RWPE1 (cell line): Measurements from ENCODE around the gene HTT.

ENCODE experiments used
- CTCF ChIA-PET: fragments of 350-600 bp; sonication (Branson Sonifier 250); formaldehyde crosslinking; extraction: SDS; loops from one replicate; lab custom pipeline; 2021; lab: Yijun Ruan, JAX
- POLR2A ChIA-PET: fragments of 400-600 bp; formaldehyde crosslinking; extraction: SDS; loops from one replicate; lab custom pipeline; 2020; ENCODE audit warnings: antibody characterized with exemption; ENCODE audit not compliant: low non-redundant PET; lab: Yijun Ruan, JAX
- DNase-seq: peaks from one replicate; pipeline ENCODE4 v3.0.0; 2012; ENCODE audit warnings: low spot score
- H3K27ac ChIP-seq: fragments of 450-650 bp; 2 replicates; pipeline ENCODE4 v1.5.1; 2017
- TF ChIP-seq, protein P1 (sequence below): fragments of 450-650 bp; conservative IDR thresholded peaks from 2 replicates; pipeline ENCODE4 v1.5.1; 2017; ENCODE audit warnings: low read depth, mild to moderate bottlenecking

Gene HTT

DNA sequence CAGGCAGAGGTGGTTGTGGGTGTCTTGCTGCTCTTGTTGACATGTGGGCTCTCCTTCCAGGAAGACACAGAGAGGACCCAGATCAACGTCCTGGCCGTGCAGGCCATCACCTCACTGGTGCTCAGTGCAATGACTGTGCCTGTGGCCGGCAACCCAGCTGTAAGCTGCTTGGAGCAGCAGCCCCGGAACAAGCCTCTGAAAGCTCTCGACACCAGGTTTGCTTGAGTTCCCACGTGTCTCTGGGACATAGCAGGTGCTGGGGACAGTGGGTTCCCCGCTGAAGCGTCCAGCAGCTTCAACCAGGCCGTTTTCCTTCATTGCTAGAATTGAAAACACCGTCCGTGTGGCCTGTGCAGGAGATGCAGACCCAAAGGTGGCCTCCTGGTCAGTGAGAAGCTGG is 148.9 kb downstream of the HTT start:
- CTCF ChIA-PET = no interaction called here

DNA sequence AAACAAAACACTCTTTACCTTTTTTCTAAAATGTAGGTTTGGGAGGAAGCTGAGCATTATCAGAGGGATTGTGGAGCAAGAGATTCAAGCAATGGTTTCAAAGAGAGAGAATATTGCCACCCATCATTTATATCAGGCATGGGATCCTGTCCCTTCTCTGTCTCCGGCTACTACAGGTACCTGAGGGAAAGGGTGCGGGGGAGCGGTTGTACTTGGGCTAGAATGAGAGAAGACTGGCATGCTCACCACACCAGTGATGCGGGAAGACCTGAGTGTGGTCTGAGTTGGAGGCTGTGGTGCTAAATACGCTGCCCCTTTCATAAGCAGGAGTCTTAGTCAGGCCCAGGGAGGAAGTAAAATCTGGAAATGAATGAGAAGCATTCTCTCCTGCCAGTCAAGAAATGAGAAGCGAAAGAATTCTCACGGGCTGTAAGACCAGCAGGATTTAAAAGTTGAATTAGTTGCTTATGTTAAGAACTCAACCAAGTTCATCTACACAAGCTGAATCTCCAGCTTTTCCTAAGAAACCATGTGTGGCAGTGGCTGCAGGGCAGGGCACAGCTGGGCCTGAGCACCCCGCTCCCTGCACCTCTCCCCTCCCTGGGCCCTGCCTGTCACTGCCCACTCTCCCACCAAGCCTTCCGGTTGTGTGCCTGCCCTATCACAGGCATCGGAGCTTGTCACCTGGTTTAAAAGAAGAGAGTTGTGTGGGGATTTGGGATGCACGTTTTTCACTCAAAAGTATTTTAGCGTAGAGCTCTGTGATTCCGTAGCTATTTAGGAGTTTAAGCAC is 149.7 kb downstream of the HTT start:
- DNase-seq = no peak
- TF ChIP-seq, protein P1, sequence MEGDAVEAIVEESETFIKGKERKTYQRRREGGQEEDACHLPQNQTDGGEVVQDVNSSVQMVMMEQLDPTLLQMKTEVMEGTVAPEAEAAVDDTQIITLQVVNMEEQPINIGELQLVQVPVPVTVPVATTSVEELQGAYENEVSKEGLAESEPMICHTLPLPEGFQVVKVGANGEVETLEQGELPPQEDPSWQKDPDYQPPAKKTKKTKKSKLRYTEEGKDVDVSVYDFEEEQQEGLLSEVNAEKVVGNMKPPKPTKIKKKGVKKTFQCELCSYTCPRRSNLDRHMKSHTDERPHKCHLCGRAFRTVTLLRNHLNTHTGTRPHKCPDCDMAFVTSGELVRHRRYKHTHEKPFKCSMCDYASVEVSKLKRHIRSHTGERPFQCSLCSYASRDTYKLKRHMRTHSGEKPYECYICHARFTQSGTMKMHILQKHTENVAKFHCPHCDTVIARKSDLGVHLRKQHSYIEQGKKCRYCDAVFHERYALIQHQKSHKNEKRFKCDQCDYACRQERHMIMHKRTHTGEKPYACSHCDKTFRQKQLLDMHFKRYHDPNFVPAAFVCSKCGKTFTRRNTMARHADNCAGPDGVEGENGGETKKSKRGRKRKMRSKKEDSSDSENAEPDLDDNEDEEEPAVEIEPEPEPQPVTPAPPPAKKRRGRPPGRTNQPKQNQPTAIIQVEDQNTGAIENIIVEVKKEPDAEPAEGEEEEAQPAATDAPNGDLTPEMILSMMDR = no peak
- CTCF ChIA-PET = no interaction called here
- POLR2A ChIA-PET = no interaction called here
- H3K27ac ChIP-seq = no peak overlapping the region

More for the DNA sequence above, 148.9 kb downstream of the HTT start:
- DNase-seq = no peak
- TF ChIP-seq, protein P1 = no peak
- POLR2A ChIA-PET = no interaction called here
- H3K27ac ChIP-seq = no peak overlapping the region

DNA sequence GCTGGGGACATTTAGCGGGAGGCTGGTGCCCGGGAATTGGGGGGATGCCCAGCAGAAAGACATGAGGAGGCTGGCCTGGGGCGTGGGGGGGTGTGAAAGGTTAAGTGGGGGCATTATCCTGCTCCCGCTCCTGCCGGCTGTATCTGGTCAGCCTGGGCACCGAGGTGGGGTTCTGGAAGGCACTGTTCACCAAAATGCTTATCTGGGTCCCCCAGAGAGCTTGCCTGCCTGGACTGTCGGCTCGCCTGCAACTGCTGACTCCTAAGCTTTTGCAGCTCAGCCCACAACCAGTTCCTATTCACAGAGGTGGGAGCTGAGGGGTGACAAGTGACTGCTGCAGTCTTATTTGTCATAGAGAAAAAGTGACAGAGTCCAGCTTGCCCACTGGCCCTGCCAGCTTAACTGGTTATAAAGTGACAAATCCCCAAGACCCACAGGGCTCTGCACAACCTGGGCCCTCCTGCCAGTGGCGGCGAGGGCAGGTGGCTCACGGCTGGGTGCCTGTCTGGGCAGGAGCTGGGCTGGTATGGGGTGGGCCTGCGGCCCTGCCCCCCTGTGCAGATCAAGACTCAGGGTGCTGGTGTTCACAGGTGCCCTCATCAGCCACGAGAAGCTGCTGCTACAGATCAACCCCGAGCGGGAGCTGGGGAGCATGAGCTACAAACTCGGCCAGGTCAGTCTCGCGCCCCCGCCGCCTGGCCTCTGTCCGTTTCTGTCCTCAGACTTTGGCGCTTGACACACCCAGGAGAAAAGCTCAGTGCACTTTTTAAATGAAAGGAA is 150.8 kb downstream of the HTT start:
- DNase-seq = no peak
- ChIA-PET CTCF (interaction anchor here (0.6 kb wide), 1 partner anchor 492 kb away, joined by 4 read pairs; no protein-coding TSS in a partner anchor), POLR2A (no interaction called here)
- TF ChIP-seq, protein P1 = no peak
- 0 out of 2 replicates have a peak overlapping the region, but pooled peaks have one; percentile 11 for H3K27ac ChIP-seq

DNA sequence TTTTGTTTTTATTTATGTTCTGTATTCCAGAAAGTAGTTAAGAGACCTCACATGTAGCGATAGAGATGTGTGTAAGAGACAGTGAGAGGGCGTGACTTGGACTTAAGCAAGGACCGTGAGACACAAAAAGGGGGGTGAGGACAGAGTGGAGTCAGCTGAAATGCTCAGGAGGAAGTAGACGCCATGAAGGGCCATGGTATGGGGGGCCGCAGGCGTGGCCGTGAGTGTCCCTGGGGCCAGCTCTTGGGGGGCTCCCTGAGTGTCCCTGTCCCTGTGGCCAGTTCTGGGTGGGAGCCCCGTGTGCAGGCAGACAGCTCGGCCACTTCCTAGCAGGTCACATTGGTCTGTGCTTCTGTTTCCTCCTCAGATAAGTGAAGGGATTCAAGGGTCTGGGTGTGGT is 151.5 kb downstream of the HTT start:
- ChIA-PET POLR2A (no interaction called here), CTCF (no interaction called here)
- no peak for DNase-seq
- 0 out of 2 replicates have a peak overlapping the region, but pooled peaks have one; percentile 15 for H3K27ac ChIP-seq
- TF ChIP-seq, protein P1 = no peak

DNA sequence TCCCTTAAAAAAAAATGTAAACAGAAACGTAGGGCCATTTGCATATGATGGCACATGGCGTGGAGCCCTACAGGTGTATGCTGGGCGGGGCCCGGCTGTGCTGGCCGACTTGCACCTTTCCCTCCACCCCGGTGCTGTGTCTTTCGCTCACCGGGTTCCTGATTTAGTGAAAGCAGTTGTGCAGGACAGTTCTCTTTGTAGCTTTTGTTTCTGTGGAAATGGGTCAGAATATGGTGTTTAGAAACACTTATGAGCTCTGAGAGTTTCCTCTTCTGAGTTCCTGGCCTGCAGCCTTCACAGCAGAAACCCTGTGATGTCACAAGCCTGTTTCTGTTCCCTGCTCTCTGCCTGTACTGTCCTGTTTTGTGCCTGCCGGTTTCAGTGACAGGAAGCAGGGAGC is 152.0 kb downstream of the HTT start:
- TF ChIP-seq, protein P1 = no peak
- H3K27ac ChIP-seq = 0 out of 2 replicates have a peak overlapping the region, but pooled peaks have one; percentile 15
- POLR2A ChIA-PET = no interaction called here
- no peak for DNase-seq
- CTCF ChIA-PET = no interaction called here

DNA sequence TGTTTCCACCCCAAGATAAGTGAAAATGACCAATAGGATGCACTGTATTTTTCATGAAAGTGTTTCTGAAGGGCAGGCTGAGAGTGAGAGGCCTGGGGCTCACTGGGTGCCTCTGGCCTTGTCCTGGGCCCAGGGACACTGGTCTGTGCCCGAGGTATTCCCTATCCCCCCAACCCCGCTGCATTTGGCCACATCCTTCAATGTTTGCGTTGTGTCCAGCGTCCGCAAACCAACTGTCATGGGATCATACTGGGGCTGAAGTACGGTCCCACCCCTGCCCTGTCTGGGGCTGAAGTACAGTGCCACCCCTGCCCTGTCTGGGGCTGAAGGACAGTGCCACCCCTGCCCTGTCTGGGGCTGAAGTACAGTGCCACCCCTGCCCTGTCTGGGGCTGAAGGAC is 152.5 kb downstream of the HTT start:
- TF ChIP-seq, protein P1 = no peak
- POLR2A ChIA-PET = no interaction called here
- no peak overlapping the region for H3K27ac ChIP-seq
- no peak for DNase-seq
- CTCF ChIA-PET = no interaction called here
